ENCODE measurements around the gene MCCC1.
"Not testable (repeated sequence)": the region's sequence is repeated elsewhere in the genome, so short reads cannot be mapped to it uniquely, and the experiment has no call there.

The MCCC1 gene

GRCh38 chr3:183008303-183008702 lies 91.0 kb downstream of the MCCC1 start:
- no peak overlapping the region for H3K4me3 ChIP-seq (ENCODE audit: low read length)
- DNase-seq (ENCODE audit: low read depth) = no peak
- TF ChIP-seq CTCF (conservative IDR thresholded peaks at IDR 0.05; ENCODE audit: low read length) = no peak

- TF ChIP-seq CTCF (conservative IDR thresholded peaks at IDR 0.05; ENCODE audit: low read length) = no peak
- no peak for DNase-seq (ENCODE audit: low read depth)
Observed at GRCh38 chr3:183006396-183007002, 92.8 kb downstream of the MCCC1 start.

GRCh38 chr3:182999767-183000166 lies 99.5 kb downstream of the MCCC1 start:
- DNase-seq (ENCODE audit: low read depth) = no peak
- H3K4me3 ChIP-seq (ENCODE audit: low read length) = no peak overlapping the region

More at GRCh38 chr3:183006396-183007002, 92.8 kb downstream of the MCCC1 start:
- H3K4me3 ChIP-seq (ENCODE audit: low read length) = no peak overlapping the region

GRCh38 chr3:182993486-182994201 lies 105.7 kb downstream of the MCCC1 start:
- not testable (repeated sequence) for H3K4me3 ChIP-seq (ENCODE audit: low read length); DNase-seq (ENCODE audit: low read depth)

More at GRCh38 chr3:182999767-183000166, 99.5 kb downstream of the MCCC1 start:
- TF ChIP-seq CTCF (conservative IDR thresholded peaks at IDR 0.05; ENCODE audit: low read length) = no peak

- TF ChIP-seq CTCF (conservative IDR thresholded peaks at IDR 0.05; ENCODE audit: low read length) = no peak
- no peak overlapping the region for H3K4me3 ChIP-seq (ENCODE audit: low read length)
- DNase-seq (ENCODE audit: low read depth) = no peak
Observed at GRCh38 chr3:182989566-182989965, 109.7 kb downstream of the MCCC1 start.

- TF ChIP-seq CTCF (conservative IDR thresholded peaks at IDR 0.05; ENCODE audit: low read length) = no peak
- no peak overlapping the region for H3K4me3 ChIP-seq (ENCODE audit: low read length)
- DNase-seq (ENCODE audit: low read depth) = no peak
Observed at GRCh38 chr3:182986021-182986420, 113.3 kb downstream of the MCCC1 start.

GRCh38 chr3:182983876-182984275 lies 115.4 kb downstream of the MCCC1 start:
- DNase-seq (ENCODE audit: low read depth) = no peak
- no peak overlapping the region for H3K4me3 ChIP-seq (ENCODE audit: low read length)
- TF ChIP-seq CTCF (conservative IDR thresholded peaks at IDR 0.05; ENCODE audit: low read length) = no peak

Measured in AG10803 (cell line).